Endothelial cell of umbilical vein (primary cell): ENCODE results near the gene RAP1GAP2. TPM values are rescaled to one million over a fixed set of nuclear protein-coding genes. Genes with fewer than 3 reads are reported as not detected.

Experiments used
- BruUV-seq: library from RNA; stranded (reverse); fragments of 400-500 nt; replicated peaks from 2 replicates; lab custom pipeline; 2021; lab: Mats Ljungman, UMichigan
- CTCF ChIA-PET: fragments of 300-600, 350-600 bp; sonication (Branson Sonifier 250); formaldehyde crosslinking; loops from one replicate; lab custom pipeline; 2021; ENCODE audit warnings: antibody characterized with exemption, inconsistent platforms; lab: Charles Lee
- POLR2A ChIA-PET: fragments of 300-600, 350-600 bp; sonication (Branson Sonifier 250); formaldehyde crosslinking; loops from one replicate; lab custom pipeline; 2021; ENCODE audit warnings: antibody characterized with exemption, inconsistent platforms; lab: Charles Lee
- DNase-seq: peaks from one replicate; pipeline ENCODE4 v3.0.0-alpha.2; 2011; ENCODE audit warnings: low read depth, low spot score
- FAIRE-seq: peaks from 2 replicates; lab custom pipeline; 2011; peaks lifted over from hg19 to GRCh38; lab: Jason Lieb, UNC
- H2AFZ ChIP-seq: 2 replicates; pipeline ENCODE4 v1.6.0; 2012; ENCODE audit warnings: low read depth, low read length, control low read depth, inconsistent platforms
- H3K27ac ChIP-seq: 2 replicates; pipeline ENCODE4 v1.5.1; 2011; ENCODE audit warnings: low read depth, mild to moderate bottlenecking, control low read depth, low read length, moderate library complexity; ENCODE audit not compliant: insufficient read depth
- H3K27me3 ChIP-seq, 2 experiments: 2 replicates each; pipeline versions ENCODE4 v1.6.0 to v1.6.1; 2011; ENCODE audit warnings: low read length in 2 of 2, mixed read lengths in 1 of 2; ENCODE audit not compliant: control insufficient read depth in 2 of 2, insufficient read depth in 2 of 2
- H3K36me3 ChIP-seq, 2 experiments: 2 replicates in 1 of 2; 3 replicates in 1 of 2; pipeline ENCODE4 v1.5.1; 2011; ENCODE audit warnings: low read length in 2 of 2, mild to moderate bottlenecking in 1 of 2, moderate library complexity in 1 of 2; ENCODE audit not compliant: control insufficient read depth in 2 of 2, insufficient read depth in 2 of 2; ENCODE audit errors: extremely low read depth in 1 of 2
- H3K4me1 ChIP-seq: 3 replicates; pipeline ENCODE4 v1.5.1; 2011; ENCODE audit warnings: mild to moderate bottlenecking, low read length; ENCODE audit not compliant: control insufficient read depth, insufficient read depth; ENCODE audit errors: extremely low read depth
- H3K4me2 ChIP-seq: 2 replicates; pipeline ENCODE4 v1.6.1; 2011; ENCODE audit warnings: low read length, control low read depth, mixed read lengths; ENCODE audit not compliant: insufficient read depth
- H3K4me3 ChIP-seq, 3 experiments: fragments of 200-600 bp in 1 of 3; sonication (generic), shearing (Covaris generic) in 1 of 3; replicated peaks in 1 of 3; 2 replicates each; pipeline ENCODE4 v1.5.1; 2011 to 2016; ENCODE audit warnings: control low read depth in 3 of 3, low read length in 3 of 3, mild to moderate bottlenecking in 2 of 3, inconsistent platforms in 1 of 3, low read depth in 1 of 3, moderate library complexity in 1 of 3; ENCODE audit not compliant: insufficient read depth in 1 of 3
- H3K79me2 ChIP-seq: 2 replicates; pipeline ENCODE4 v1.6.0; 2012; ENCODE audit warnings: low read length, inconsistent platforms; ENCODE audit not compliant: control insufficient read depth, insufficient read depth
- H3K9ac ChIP-seq: replicated peaks from 2 replicates; pipeline ENCODE3; 2011; ENCODE audit warnings: low read length, control low read depth; ENCODE audit not compliant: insufficient read depth; ENCODE audit errors: extremely low read depth
- H3K9me1 ChIP-seq: replicated peaks from 3 replicates; pipeline ENCODE4 v1.6.0; 2011; ENCODE audit warnings: mild to moderate bottlenecking, low read length; ENCODE audit not compliant: control insufficient read depth, insufficient read depth; ENCODE audit errors: extremely low read depth
- H3K9me3 ChIP-seq: replicated peaks from 2 replicates; pipeline ENCODE4 v1.5.1; 2012; ENCODE audit warnings: low read length, inconsistent platforms; ENCODE audit not compliant: control insufficient read depth, insufficient read depth
- H4K20me1 ChIP-seq: replicated peaks from 2 replicates; pipeline ENCODE3; 2011; ENCODE audit warnings: mild to moderate bottlenecking, low read length; ENCODE audit not compliant: control insufficient read depth, insufficient read depth; ENCODE audit errors: extremely low read depth
- CTCF ChIP-seq, 2 donors: IDR thresholded peaks; 1 replicate in 1 of 2; 2 replicates in 1 of 2; pipeline ENCODE4 v1.5.1; 2011; ENCODE audit warnings: low read length in 2 of 2, mild to moderate bottlenecking in 2 of 2, moderate library complexity in 2 of 2, control low read depth in 1 of 2, inconsistent platforms in 1 of 2, low read depth in 1 of 2; ENCODE audit not compliant: insufficient read depth in 1 of 2; ENCODE audit errors: extremely low read depth in 1 of 2
- EZH2 ChIP-seq: IDR thresholded peaks from 2 replicates; pipeline ENCODE4 v1.6.1; 2012; ENCODE audit warnings: borderline replicate concordance, low read depth, mild to moderate bottlenecking, moderate library complexity, low read length, inconsistent platforms; ENCODE audit not compliant: severe bottlenecking
- FOS ChIP-seq: IDR thresholded peaks from 2 replicates; pipeline ENCODE4 v1.6.1; 2011; ENCODE audit warnings: mild to moderate bottlenecking, low read length, moderate library complexity, borderline replicate concordance; ENCODE audit not compliant: insufficient read depth
- GATA2 ChIP-seq: IDR thresholded peaks from 2 replicates; pipeline ENCODE4 v1.7.0; 2011; ENCODE audit warnings: low read depth, mild to moderate bottlenecking, moderate library complexity, mixed read lengths, low read length; ENCODE audit not compliant: insufficient read length, insufficient read depth
- JUN ChIP-seq: IDR thresholded peaks from 2 replicates; pipeline ENCODE4 v1.6.1; 2011; ENCODE audit warnings: borderline replicate concordance, low read depth; ENCODE audit not compliant: insufficient read length, insufficient read depth
- MYC ChIP-seq: IDR thresholded peaks from one replicate; pipeline ENCODE4 v1.6.1; 2011; ENCODE audit warnings: mild to moderate bottlenecking, low read depth, low read length
- POLR2A ChIP-seq: IDR thresholded peaks from 2 replicates; pipeline ENCODE4 v1.6.1; 2012; ENCODE audit warnings: low read depth, mild to moderate bottlenecking, control low read depth, low read length
- POLR2AphosphoS5 ChIP-seq: IDR thresholded peaks from 2 replicates; pipeline ENCODE4 v1.6.1; 2012; ENCODE audit warnings: low read depth, mild to moderate bottlenecking, control low read depth, low read length, moderate library complexity; ENCODE audit not compliant: insufficient read depth
- dilution Hi-C: fragments of 300-500 bp; cut with MboI; formaldehyde crosslinking; loops from one replicate; pipeline ENCODE4 v1.15.0; 2019; ENCODE audit warnings: low sequenced_read_pairs; ENCODE audit not compliant: extremely low pct_ligation_motif_present
- intact Hi-C: fragments of 100-400 bp; cut with micrococcal nuclease; formaldehyde crosslinking; loops from one replicate; pipeline ENCODE4 v1.10.0; 2022
- polyA plus RNA-seq, 4 experiments: library from polyadenylated mRNA; depleted of rRNA in 3 of 4; stranded (reverse) in 3 of 4; unstranded in 1 of 4; fragments of >200 nt; gene quantifications; 2 replicates each; pipeline versions ENCODE4 v1.2.1 to v1.2.3, GENCODE V29; 2011 to 2012; ENCODE audit warnings: missing spikeins in 1 of 4
- total RNA-seq: library from RNA; stranded (reverse); gene quantifications from 2 replicates; pipeline ENCODE4 v1.2.3, GENCODE V29; 2021
- TF ChIP-seq, protein P1 (sequence below): IDR thresholded peaks from 2 replicates; pipeline ENCODE4 v1.6.1; 2011; ENCODE audit not compliant: insufficient read depth, insufficient read length

Gene RAP1GAP2
- total and polyA plus RNA-seq, 2 donors (not counting 3 experiments of a cell fraction or from before 2014, with no cell fraction given), result 1.4 to 3.6 TPM

GRCh38 chr17:3024346-3024745 is 228.1 kb downstream of the RAP1GAP2 start:
- Histone ChIP-seq H3K9me1 (no peaks in the 10 kb centered on the region), H3K9ac (no peak overlapping the region), H3K27me3 (no peaks in the 10 kb centered on the region), H3K9me3 (no peaks in the 10 kb centered on the region), H3K4me2 (no peak overlapping the region), H2AFZ (no peak overlapping the region), H3K79me2 (no peaks in the 10 kb centered on the region), H3K27ac (no peak overlapping the region), H3K4me3 (no peak overlapping the region), H4K20me1 (no peaks in the 10 kb centered on the region), H3K4me1 (peaks cover 3% of the 10 kb centered on the region), H3K36me3 (no peaks in the 10 kb centered on the region)
- POLR2A ChIA-PET, result no interaction called here
- TF ChIP-seq GATA2, result no peak
- TF ChIP-seq CTCF (IDR thresholded peaks at IDR 0.05; ENCODE audit: extremely low read depth in 1 of 2, insufficient read depth in 1 of 2, low read depth in 1 of 2, low read length in 2 of 2), result no peak
- TF ChIP-seq EZH2, result no peak
- TF ChIP-seq, protein P1, sequence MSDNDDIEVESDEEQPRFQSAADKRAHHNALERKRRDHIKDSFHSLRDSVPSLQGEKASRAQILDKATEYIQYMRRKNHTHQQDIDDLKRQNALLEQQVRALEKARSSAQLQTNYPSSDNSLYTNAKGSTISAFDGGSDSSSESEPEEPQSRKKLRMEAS, result no peak
- TF ChIP-seq MYC, result no peak
- no peak for TF ChIP-seq JUN
- no peak for TF ChIP-seq FOS
- TF ChIP-seq POLR2A, result no peak
- no peak for TF ChIP-seq POLR2AphosphoS5
- dilution Hi-C loops, result no loop called here
- CTCF ChIA-PET, result no interaction called here
- DNase-seq (no peak), FAIRE-seq (no peak)
- no TSS peak for BruUV-seq
- intact Hi-C loops, result no loop called here
